Measurements from ENCODE around the gene ERICH2. TPM values are rescaled to one million over a fixed set of nuclear protein-coding genes. Genes with fewer than 3 reads are reported as not detected.
"Not testable (repeated sequence)": the region's sequence is repeated elsewhere in the genome, so short reads cannot be mapped to it uniquely, and the experiment has no call there.

ERICH2 gene
- total RNA-seq, 1 donor from 2014 or later, result 1.7 TPM

GRCh38 chr2:170744248-170745002 is 25.8 kb upstream of the ERICH2 start:
- no peaks in the 10 kb centered on the region for H3K79me2 ChIP-seq (ENCODE audit: insufficient read depth, low read length)
- Mint-ChIP-seq H3K4me3 (ENCODE audit: unreplicated experiment) (no peak overlapping the region), H3K27me3 (ENCODE audit: low read depth, unreplicated experiment) (peaks cover 6% of the 10 kb centered on the region), H3K9me3 (ENCODE audit: unreplicated experiment) (no peaks in the 10 kb centered on the region), H3K4me1 (ENCODE audit: low read depth, unreplicated experiment) (peaks cover 3% of the 10 kb centered on the region), H3K27ac (ENCODE audit: unreplicated experiment) (no peak overlapping the region), H3K36me3 (ENCODE audit: low read depth, unreplicated experiment) (no peaks in the 10 kb centered on the region)
- H3K9ac ChIP-seq (ENCODE audit: low read length), result no peak overlapping the region
- H3K27me3 ChIP-seq (ENCODE audit: insufficient read depth, low read length), result peaks cover 4% of the 10 kb centered on the region
- no peak for DNase-seq (ENCODE audit: low read depth)
- H3K36me3 ChIP-seq (ENCODE audit: insufficient read depth, low read length), result no peaks in the 10 kb centered on the region
- H2AFZ ChIP-seq (ENCODE audit: low read depth, low read length), result no peak overlapping the region
- H4K20me1 ChIP-seq (ENCODE audit: insufficient read depth, low read length), result no peaks in the 10 kb centered on the region
- TF ChIP-seq EZH2 (IDR thresholded peaks at IDR 0.05; ENCODE audit: insufficient read depth, low read length), result no peak
- TF ChIP-seq, protein P1, sequence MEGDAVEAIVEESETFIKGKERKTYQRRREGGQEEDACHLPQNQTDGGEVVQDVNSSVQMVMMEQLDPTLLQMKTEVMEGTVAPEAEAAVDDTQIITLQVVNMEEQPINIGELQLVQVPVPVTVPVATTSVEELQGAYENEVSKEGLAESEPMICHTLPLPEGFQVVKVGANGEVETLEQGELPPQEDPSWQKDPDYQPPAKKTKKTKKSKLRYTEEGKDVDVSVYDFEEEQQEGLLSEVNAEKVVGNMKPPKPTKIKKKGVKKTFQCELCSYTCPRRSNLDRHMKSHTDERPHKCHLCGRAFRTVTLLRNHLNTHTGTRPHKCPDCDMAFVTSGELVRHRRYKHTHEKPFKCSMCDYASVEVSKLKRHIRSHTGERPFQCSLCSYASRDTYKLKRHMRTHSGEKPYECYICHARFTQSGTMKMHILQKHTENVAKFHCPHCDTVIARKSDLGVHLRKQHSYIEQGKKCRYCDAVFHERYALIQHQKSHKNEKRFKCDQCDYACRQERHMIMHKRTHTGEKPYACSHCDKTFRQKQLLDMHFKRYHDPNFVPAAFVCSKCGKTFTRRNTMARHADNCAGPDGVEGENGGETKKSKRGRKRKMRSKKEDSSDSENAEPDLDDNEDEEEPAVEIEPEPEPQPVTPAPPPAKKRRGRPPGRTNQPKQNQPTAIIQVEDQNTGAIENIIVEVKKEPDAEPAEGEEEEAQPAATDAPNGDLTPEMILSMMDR (IDR thresholded peaks at IDR 0.05; ENCODE audit: insufficient read depth, low read depth, low read length), result no peak
- H3K27ac ChIP-seq (ENCODE audit: low read depth, low read length), result no peak overlapping the region
- H3K9me3 ChIP-seq (ENCODE audit: insufficient read depth, low read depth, low read length), result no peaks in the 10 kb centered on the region
- H3K4me3 ChIP-seq (ENCODE audit: insufficient read depth, low read depth, low read length), result no peak overlapping the region
- no peak for FAIRE-seq
- no peak overlapping the region for H3K4me2 ChIP-seq (ENCODE audit: low read length)
- H3K4me1 ChIP-seq (ENCODE audit: insufficient read depth, low read length), result peaks cover 3% of the 10 kb centered on the region

DNA sequence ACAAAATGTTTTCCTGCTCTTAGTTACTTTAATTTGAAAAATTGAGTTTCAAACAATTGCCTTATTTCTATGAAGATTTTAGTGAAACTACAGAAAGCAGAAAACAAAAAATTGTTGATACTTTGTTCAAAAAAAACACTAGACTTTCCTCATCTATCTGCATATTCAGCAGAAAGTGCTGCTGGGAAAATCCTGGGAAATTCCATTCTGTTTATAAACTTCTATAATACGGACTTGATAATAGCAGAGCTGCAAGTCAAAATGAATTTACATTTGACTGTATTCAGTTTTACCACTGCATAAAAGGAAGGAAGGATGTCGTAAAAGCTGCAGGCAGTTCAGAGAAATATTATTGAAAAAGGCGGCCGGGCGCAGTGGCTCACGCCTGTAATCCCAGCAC is 24.9 kb upstream of the ERICH2 start:
- no peaks in the 10 kb centered on the region for H3K79me2 ChIP-seq (ENCODE audit: insufficient read depth, low read length)
- H4K20me1 ChIP-seq (ENCODE audit: insufficient read depth, low read length), result no peaks in the 10 kb centered on the region
- peaks cover 4% of the 10 kb centered on the region for H3K27me3 ChIP-seq (ENCODE audit: insufficient read depth, low read length)
- no peak overlapping the region for H3K9ac ChIP-seq (ENCODE audit: low read length)
- no peak overlapping the region for H3K4me2 ChIP-seq (ENCODE audit: low read length)
- Mint-ChIP-seq H3K27ac (ENCODE audit: unreplicated experiment) (no peak overlapping the region), H3K27me3 (ENCODE audit: low read depth, unreplicated experiment) (peaks cover 6% of the 10 kb centered on the region), H3K36me3 (ENCODE audit: low read depth, unreplicated experiment) (no peaks in the 10 kb centered on the region), H3K4me1 (ENCODE audit: low read depth, unreplicated experiment) (no peaks in the 10 kb centered on the region), H3K9me3 (ENCODE audit: unreplicated experiment) (no peaks in the 10 kb centered on the region), H3K4me3 (ENCODE audit: unreplicated experiment) (no peak overlapping the region)
- no peak for TF ChIP-seq EZH2 (IDR thresholded peaks at IDR 0.05; ENCODE audit: insufficient read depth, low read length)
- TF ChIP-seq, protein P1 (IDR thresholded peaks at IDR 0.05; ENCODE audit: insufficient read depth, low read depth, low read length), result no peak
- no peaks in the 10 kb centered on the region for H3K36me3 ChIP-seq (ENCODE audit: insufficient read depth, low read length)
- no peak overlapping the region for H2AFZ ChIP-seq (ENCODE audit: low read depth, low read length)
- no peak overlapping the region for H3K27ac ChIP-seq (ENCODE audit: low read depth, low read length)
- no peak overlapping the region for H3K4me3 ChIP-seq (ENCODE audit: insufficient read depth, low read depth, low read length)
- H3K4me1 ChIP-seq (ENCODE audit: insufficient read depth, low read length), result no peaks in the 10 kb centered on the region
- FAIRE-seq (no peak), DNase-seq (ENCODE audit: low read depth) (no peak)
- no peaks in the 10 kb centered on the region for H3K9me3 ChIP-seq (ENCODE audit: insufficient read depth, low read depth, low read length)

DNA sequence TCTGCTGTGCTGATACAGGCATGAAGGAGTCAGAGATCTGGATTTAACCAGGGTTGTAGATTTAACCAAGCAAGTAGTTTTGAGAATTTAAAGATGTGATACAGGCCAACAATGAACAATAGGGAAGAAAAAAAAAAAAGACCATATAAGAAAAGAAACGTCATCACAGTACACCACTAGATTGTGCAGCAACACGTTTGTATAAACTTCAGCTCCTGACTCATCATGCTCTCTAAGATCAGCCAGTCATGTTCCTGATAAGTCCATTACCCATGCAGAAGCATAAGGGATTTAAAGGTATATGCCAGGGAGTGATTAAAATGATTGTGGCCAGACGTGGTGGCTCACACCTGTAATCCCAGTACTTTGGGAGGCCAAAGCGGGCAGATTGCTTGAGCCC is 22.3 kb upstream of the ERICH2 start:
- H3K36me3 Mint-ChIP-seq (ENCODE audit: low read depth, unreplicated experiment), result no peaks in the 10 kb centered on the region
- Histone ChIP-seq H3K4me2 (ENCODE audit: low read length) (peak overlapping the region; percentile 39), H3K9me3 (ENCODE audit: insufficient read depth, low read depth, low read length) (no peaks in the 10 kb centered on the region), H3K27ac (ENCODE audit: low read depth, low read length) (no peak overlapping the region), H3K36me3 (ENCODE audit: insufficient read depth, low read length) (no peaks in the 10 kb centered on the region), H3K9ac (ENCODE audit: low read length) (peak overlapping the region; percentile 12), H3K27me3 (ENCODE audit: insufficient read depth, low read length) (peaks cover 4% of the 10 kb centered on the region), H3K4me3 (ENCODE audit: insufficient read depth, low read depth, low read length) (no peak overlapping the region), H3K4me1 (ENCODE audit: insufficient read depth, low read length) (no peaks in the 10 kb centered on the region), H2AFZ (ENCODE audit: low read depth, low read length) (peak overlapping the region; percentile 54), H4K20me1 (ENCODE audit: insufficient read depth, low read length) (no peaks in the 10 kb centered on the region), H3K79me2 (ENCODE audit: insufficient read depth, low read length) (no peaks in the 10 kb centered on the region)
- FAIRE-seq (peak; percentile 45), DNase-seq (ENCODE audit: low read depth) (peak; percentile 87)
- peaks cover 6% of the 10 kb centered on the region for H3K27me3 Mint-ChIP-seq (ENCODE audit: low read depth, unreplicated experiment)
- no peak overlapping the region for H3K4me3 Mint-ChIP-seq (ENCODE audit: unreplicated experiment)
- H3K27ac Mint-ChIP-seq (ENCODE audit: unreplicated experiment), result no peak overlapping the region
- peaks cover 2% of the 10 kb centered on the region for H3K9me3 Mint-ChIP-seq (ENCODE audit: unreplicated experiment)
- TF ChIP-seq, protein P1 (IDR thresholded peaks at IDR 0.05; ENCODE audit: insufficient read depth, low read depth, low read length), result no peak
- no peak for TF ChIP-seq EZH2 (IDR thresholded peaks at IDR 0.05; ENCODE audit: insufficient read depth, low read length)
- no peaks in the 10 kb centered on the region for H3K4me1 Mint-ChIP-seq (ENCODE audit: low read depth, unreplicated experiment)

- not testable (repeated sequence) for H2AFZ ChIP-seq (ENCODE audit: low read depth, low read length); H3K36me3 ChIP-seq (ENCODE audit: insufficient read depth, low read length); H3K9ac ChIP-seq (ENCODE audit: low read length); H4K20me1 ChIP-seq (ENCODE audit: insufficient read depth, low read length); FAIRE-seq; H3K27ac ChIP-seq (ENCODE audit: low read depth, low read length); H3K4me3 ChIP-seq (ENCODE audit: insufficient read depth, low read depth, low read length); H3K9me3 Mint-ChIP-seq (ENCODE audit: unreplicated experiment); H3K4me1 ChIP-seq (ENCODE audit: insufficient read depth, low read length); H3K27ac Mint-ChIP-seq (ENCODE audit: unreplicated experiment); H3K4me1 Mint-ChIP-seq (ENCODE audit: low read depth, unreplicated experiment); DNase-seq (ENCODE audit: low read depth); H3K9me3 ChIP-seq (ENCODE audit: insufficient read depth, low read depth, low read length); H3K27me3 ChIP-seq (ENCODE audit: insufficient read depth, low read length); H3K4me3 Mint-ChIP-seq (ENCODE audit: unreplicated experiment); H3K4me2 ChIP-seq (ENCODE audit: low read length); H3K79me2 ChIP-seq (ENCODE audit: insufficient read depth, low read length); H3K27me3 Mint-ChIP-seq (ENCODE audit: low read depth, unreplicated experiment); H3K36me3 Mint-ChIP-seq (ENCODE audit: low read depth, unreplicated experiment)
Observed at GRCh38 chr2:170751555-170751954, 18.6 kb upstream of the ERICH2 start.

All from astrocyte (in vitro differentiated cells and primary cell).